ENCODE results near the gene RAVER2. TPM values are rescaled to one million over a fixed set of nuclear protein-coding genes. Genes with fewer than 3 reads are reported as not detected.
A peak's percentile ranks its signal among the peaks of the same experiment; 100 is the strongest.

Gene RAVER2
- polyA plus RNA-seq, 3 donors, result 0.38 to 1.3 (median 0.69) TPM

DNA sequence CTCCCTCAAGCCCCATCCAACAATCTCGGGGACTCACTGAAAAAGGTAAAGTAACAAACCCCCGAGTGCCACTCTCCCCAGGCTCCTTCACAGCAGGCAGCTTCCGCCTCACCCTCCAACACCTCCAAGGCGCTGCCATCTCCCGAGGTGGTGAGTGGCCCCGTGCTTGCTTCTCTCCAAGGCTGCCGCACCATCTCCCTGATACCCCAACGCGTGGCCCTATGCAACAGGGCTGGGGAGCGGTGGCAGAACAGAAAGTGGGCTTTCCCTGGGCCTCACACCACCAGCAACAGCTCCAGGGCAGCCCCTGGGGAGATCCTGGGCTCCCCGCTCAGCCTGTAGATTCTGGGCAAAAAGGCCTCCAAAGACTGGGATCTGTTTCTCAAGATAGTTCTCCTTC lies 105.1 kb downstream of the RAVER2 start:
- H4K20me1 ChIP-seq (ENCODE audit: insufficient read depth, low read length), result no peaks in the 10 kb centered on the region
- Mint-ChIP-seq H3K27ac (peak overlapping the region in 2 of 7 donors; percentile 55), H3K4me3 (no peak overlapping the region), H3K36me3 (peaks cover 94 to 95% of the 10 kb centered on the region in 2 donors), H3K4me1 (peaks cover 7% of the 10 kb centered on the region), H3K9me3 (no peaks in the 10 kb centered on the region), H3K27me3 (ENCODE audit: low read depth in 3 of 3) (peaks cover 0 to 3% (median 0%) of the 10 kb centered on the region in 3 donors)
- TF ChIP-seq, protein P1, sequence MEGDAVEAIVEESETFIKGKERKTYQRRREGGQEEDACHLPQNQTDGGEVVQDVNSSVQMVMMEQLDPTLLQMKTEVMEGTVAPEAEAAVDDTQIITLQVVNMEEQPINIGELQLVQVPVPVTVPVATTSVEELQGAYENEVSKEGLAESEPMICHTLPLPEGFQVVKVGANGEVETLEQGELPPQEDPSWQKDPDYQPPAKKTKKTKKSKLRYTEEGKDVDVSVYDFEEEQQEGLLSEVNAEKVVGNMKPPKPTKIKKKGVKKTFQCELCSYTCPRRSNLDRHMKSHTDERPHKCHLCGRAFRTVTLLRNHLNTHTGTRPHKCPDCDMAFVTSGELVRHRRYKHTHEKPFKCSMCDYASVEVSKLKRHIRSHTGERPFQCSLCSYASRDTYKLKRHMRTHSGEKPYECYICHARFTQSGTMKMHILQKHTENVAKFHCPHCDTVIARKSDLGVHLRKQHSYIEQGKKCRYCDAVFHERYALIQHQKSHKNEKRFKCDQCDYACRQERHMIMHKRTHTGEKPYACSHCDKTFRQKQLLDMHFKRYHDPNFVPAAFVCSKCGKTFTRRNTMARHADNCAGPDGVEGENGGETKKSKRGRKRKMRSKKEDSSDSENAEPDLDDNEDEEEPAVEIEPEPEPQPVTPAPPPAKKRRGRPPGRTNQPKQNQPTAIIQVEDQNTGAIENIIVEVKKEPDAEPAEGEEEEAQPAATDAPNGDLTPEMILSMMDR (IDR thresholded peaks at IDR 0.05), result no peak
- no peak overlapping the region for H3K4me2 ChIP-seq (replicated peaks; ENCODE audit: extremely low read depth, low read length, poor library complexity, severe bottlenecking)
- H3K9me3 ChIP-seq (replicated peaks in 1 of 2; ENCODE audit: control insufficient read depth in 1 of 2, insufficient read depth in 1 of 2, low read length in 2 of 2), result no peaks in the 10 kb centered on the region
- intact Hi-C loops (cut with micrococcal nuclease), result no loop called here
- no peak for DNase-seq
- peaks cover 79 to 96% of the 10 kb centered on the region in 2 donors for H3K36me3 ChIP-seq (replicated peaks in 1 of 2; ENCODE audit: control insufficient read depth in 1 of 2, insufficient read depth in 2 of 2, low read length in 2 of 2)
- no peaks in the 10 kb centered on the region for H3K4me1 ChIP-seq (ENCODE audit: control insufficient read depth in 1 of 2, insufficient read depth in 2 of 2, low read length in 2 of 2)
- no peaks in the 10 kb centered on the region for H3K27me3 ChIP-seq (ENCODE audit: control insufficient read depth in 2 of 2, insufficient read depth in 2 of 2, low read length in 2 of 2)
- no peak overlapping the region for H3K27ac ChIP-seq (ENCODE audit: low read depth in 1 of 2, low read length in 2 of 2)
- H3K9ac ChIP-seq (ENCODE audit: insufficient read depth, low read length, poor library complexity, severe bottlenecking), result no peak overlapping the region
- H2AFZ ChIP-seq (ENCODE audit: insufficient read depth, low read depth, low read length, poor library complexity, severe bottlenecking), result no peak overlapping the region
- no peaks in the 10 kb centered on the region for H3K79me2 ChIP-seq (ENCODE audit: insufficient read depth, low read length)
- WGBS (ENCODE audit: insufficient coverage), result 96% methylated on average over 11 of the region's 11 CpGs
- H3K4me3 ChIP-seq (replicated peaks in 1 of 3; ENCODE audit: low read depth in 2 of 3, low read length in 3 of 3), result no peak overlapping the region

- Mint-ChIP-seq H3K4me3 (no peak overlapping the region), H3K4me1 (peaks cover 7% of the 10 kb centered on the region), H3K27me3 (ENCODE audit: low read depth in 3 of 3) (peaks cover 0 to 3% (median 0%) of the 10 kb centered on the region in 3 donors), H3K27ac (peak overlapping the region in 2 of 7 donors; percentile 46 to 67), H3K36me3 (peaks cover 93 to 94% of the 10 kb centered on the region in 2 donors), H3K9me3 (no peaks in the 10 kb centered on the region)
- WGBS (ENCODE audit: insufficient coverage), result 93% methylated on average over 5 of the region's 10 CpGs
- Histone ChIP-seq H3K4me2 (replicated peaks; ENCODE audit: extremely low read depth, low read length, poor library complexity, severe bottlenecking) (no peak overlapping the region), H3K36me3 (replicated peaks in 1 of 2; ENCODE audit: control insufficient read depth in 1 of 2, insufficient read depth in 2 of 2, low read length in 2 of 2) (peaks cover 79 to 96% of the 10 kb centered on the region in 2 donors), H4K20me1 (ENCODE audit: insufficient read depth, low read length) (no peaks in the 10 kb centered on the region), H3K27me3 (ENCODE audit: control insufficient read depth in 2 of 2, insufficient read depth in 2 of 2, low read length in 2 of 2) (no peaks in the 10 kb centered on the region), H3K4me1 (ENCODE audit: control insufficient read depth in 1 of 2, insufficient read depth in 2 of 2, low read length in 2 of 2) (no peaks in the 10 kb centered on the region), H2AFZ (ENCODE audit: insufficient read depth, low read depth, low read length, poor library complexity, severe bottlenecking) (no peak overlapping the region), H3K79me2 (ENCODE audit: insufficient read depth, low read length) (no peaks in the 10 kb centered on the region), H3K27ac (ENCODE audit: low read depth in 1 of 2, low read length in 2 of 2) (peak overlapping the region in 1 of 2 donors; percentile 20), H3K9ac (ENCODE audit: insufficient read depth, low read length, poor library complexity, severe bottlenecking) (no peak overlapping the region), H3K4me3 (replicated peaks in 1 of 3; ENCODE audit: low read depth in 2 of 3, low read length in 3 of 3) (no peak overlapping the region), H3K9me3 (replicated peaks in 1 of 2; ENCODE audit: control insufficient read depth in 1 of 2, insufficient read depth in 1 of 2, low read length in 2 of 2) (no peaks in the 10 kb centered on the region)
- TF ChIP-seq, protein P1 (IDR thresholded peaks at IDR 0.05), result no peak
- intact Hi-C loops (cut with micrococcal nuclease), result no loop called here
- DNase-seq, result no peak
Measured at GRCh38 chr1:64850846-64851245, 106.0 kb downstream of the RAVER2 start.

Measured in CD14-positive monocyte (primary cell).